ENCODE results near the gene FARS2. TPM values are rescaled to one million over a fixed set of nuclear protein-coding genes. Genes with fewer than 3 reads are reported as not detected.

The FARS2 gene
- polyA plus RNA-seq, 1 of the 3 experiments (the other 2 are of a cell fraction) = 12.5 TPM

DNA sequence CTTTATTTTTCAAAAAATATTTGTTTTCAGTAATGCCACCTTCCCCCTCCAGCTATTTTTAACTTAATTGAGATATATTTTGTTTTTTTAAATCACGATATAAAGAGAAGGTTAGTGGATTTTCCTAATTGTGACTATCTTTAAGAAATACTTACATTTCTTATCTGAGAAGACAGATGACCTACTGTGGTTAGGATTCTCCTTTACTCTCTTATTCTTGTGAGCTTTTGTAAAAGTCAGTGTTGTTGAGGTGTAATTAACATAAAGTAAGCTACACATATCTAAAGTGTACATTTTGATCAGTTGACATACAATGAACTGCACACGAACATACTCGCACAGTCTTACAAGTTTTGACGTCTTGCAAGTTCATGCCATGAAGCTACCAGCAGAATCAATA, 144.7 kb downstream of the FARS2 start:
- Histone ChIP-seq H3K36me3 (replicated peaks in 1 of 2; ENCODE audit: control insufficient read depth in 1 of 2, insufficient read depth in 2 of 2, low read length in 1 of 2) (peaks cover 0 to 6% of the 10 kb centered on the region in 2 experiments), H3K4me2 (no peak overlapping the region), H3K4me3 (ENCODE audit: low read depth in 2 of 2, low read length in 1 of 2) (no peak overlapping the region), H3K79me2 (ENCODE audit: insufficient read depth) (no peaks in the 10 kb centered on the region), H3K9ac (no peak overlapping the region), H3K27ac (ENCODE audit: low read depth in 2 of 2, low read length in 1 of 2) (no peak overlapping the region), H4K20me1 (ENCODE audit: insufficient read depth) (no peaks in the 10 kb centered on the region), H3K9me2 (no peaks in the 10 kb centered on the region), H2AFZ (ENCODE audit: low read depth) (no peak overlapping the region), H3F3A (replicated peaks; ENCODE audit: insufficient read depth) (no peaks in the 10 kb centered on the region), H3K4me1 (ENCODE audit: control insufficient read depth in 1 of 2, insufficient read depth in 2 of 2, low read depth in 1 of 2, low read length in 1 of 2) (no peaks in the 10 kb centered on the region), H3K27me3 (ENCODE audit: insufficient read depth) (no peaks in the 10 kb centered on the region), H3K9me3 (0 out of 2 replicates have a peak, but pooled peaks cover 7% of the 10 kb centered on the region)
- no peak for DNase-seq
- POLR2A ChIA-PET = no interaction called here
- TF ChIP-seq TCF12 (IDR thresholded peaks at IDR 0.05) (no peak), RXRA (IDR thresholded peaks at IDR 0.05; ENCODE audit: borderline replicate concordance, low read depth) (no peak), YY1 (IDR thresholded peaks at IDR 0.05; ENCODE audit: low read depth) (no peak), NFIC (IDR thresholded peaks at IDR 0.05; ENCODE audit: borderline replicate concordance) (no peak), FOXM1 (IDR thresholded peaks at IDR 0.05; ENCODE audit: low read depth) (no peak), RCOR1 (IDR thresholded peaks at IDR 0.05; ENCODE audit: low read length) (no peak), CHD2 (IDR thresholded peaks at IDR 0.05; ENCODE audit: low read length, partially characterized antibody) (no peak), ELF1 (IDR thresholded peaks at IDR 0.05) (no peak), TAF1 (IDR thresholded peaks at IDR 0.05; ENCODE audit: borderline replicate concordance, low read depth, low read length) (no peak), USF2 (IDR thresholded peaks at IDR 0.05; ENCODE audit: borderline replicate concordance, low read depth, low read length) (no peak), FOXJ3 (CRISPR knock-in tag; IDR thresholded peaks at IDR 0.05) (no peak), CTCF (IDR thresholded peaks at IDR 0.05) (no peak), EP300 (IDR thresholded peaks at IDR 0.05; ENCODE audit: borderline replicate concordance in 1 of 2, low read depth in 1 of 2, low read length in 1 of 2) (no peak), GABPA (IDR thresholded peaks at IDR 0.05; ENCODE audit: low read depth) (no peak)
- 97% methylated on average over 4 of the region's 4 CpGs for WGBS (ENCODE audit: low lambda C conversion rate)
- CTCF ChIA-PET = interaction anchor here (0.6 to 2.2 kb wide), 3 partner anchors 16 to 262 kb away, joined by 3 to 8 read pairs (median 7); no protein-coding TSS in a partner anchor

GRCh38 chr6:5411414-5411813, 150.1 kb downstream of the FARS2 start:
- POLR2A ChIA-PET = no interaction called here
- CTCF ChIA-PET = interaction anchor here (0.6 to 1.1 kb wide), 2 partner anchors 8 to 12 kb away, joined by 3 to 4 read pairs; no protein-coding TSS in a partner anchor

More at GRCh38 chr6:5411414-5411813, 150.1 kb downstream of the FARS2 start:
- Histone ChIP-seq H2AFZ (ENCODE audit: low read depth) (no peak overlapping the region), H3K79me2 (ENCODE audit: insufficient read depth) (no peaks in the 10 kb centered on the region), H3K9me3 (no peaks in the 10 kb centered on the region), H3K27ac (ENCODE audit: low read depth in 2 of 2, low read length in 1 of 2) (no peak overlapping the region; a peak in 1 of 4 replicates), H3K9ac (no peak overlapping the region), H3K9me2 (no peaks in the 10 kb centered on the region), H3K4me1 (ENCODE audit: control insufficient read depth in 1 of 2, insufficient read depth in 2 of 2, low read depth in 1 of 2, low read length in 1 of 2) (peaks cover 0 to under 1% of the 10 kb centered on the region in 2 experiments; a peak in 1 of 4 replicates), H4K20me1 (ENCODE audit: insufficient read depth) (no peaks in the 10 kb centered on the region), H3K36me3 (replicated peaks in 1 of 2; ENCODE audit: control insufficient read depth in 1 of 2, insufficient read depth in 2 of 2, low read length in 1 of 2) (no peaks in the 10 kb centered on the region), H3K4me2 (no peak overlapping the region), H3F3A (replicated peaks; ENCODE audit: insufficient read depth) (no peaks in the 10 kb centered on the region), H3K4me3 (ENCODE audit: low read depth in 2 of 2, low read length in 1 of 2) (no peak overlapping the region), H3K27me3 (ENCODE audit: insufficient read depth) (no peaks in the 10 kb centered on the region)
- no peak for TF ChIP-seq JUND (IDR thresholded peaks at IDR 0.05)
- no peak for DNase-seq
